ENCODE measurements around the gene SOBP. TPM values are rescaled to one million over a fixed set of nuclear protein-coding genes. Genes with fewer than 3 reads are reported as not detected.
A peak's percentile ranks its signal among the peaks of the same experiment; 100 is the strongest.

Gene SOBP
- total RNA-seq, 1 experiment from 2014 or later, result 10.1 TPM

GRCh38 chr6:107485157-107485556, 4.8 kb upstream of the SOBP start:
- no peak overlapping the region for H3K27ac Mint-ChIP-seq
- peaks cover 34% of the 10 kb centered on the region for H3K27me3 Mint-ChIP-seq (ENCODE audit: low read depth)
- CTCF ChIA-PET, result no interaction called here
- ATAC-seq (no peak), DNase-seq (ENCODE audit: low spot score) (no peak)
- peaks cover 21% of the 10 kb centered on the region for H3K4me1 Mint-ChIP-seq
- POLR2A ChIA-PET, result interaction anchor here (0.5 kb wide), 1 partner anchor 314 kb away, joined by 6 read pairs; no protein-coding TSS in a partner anchor
- TF ChIP-seq ZNF232 (CRISPR knock-in tag; IDR thresholded peaks at IDR 0.05) (no peak), USF2 (CRISPR knock-in tag; IDR thresholded peaks at IDR 0.05) (peak; percentile 56), RELA (CRISPR knock-in tag; IDR thresholded peaks at IDR 0.05; ENCODE audit: borderline replicate concordance) (no peak), FOXP4 (CRISPR knock-in tag; IDR thresholded peaks at IDR 0.05) (no peak), GRHL2 (CRISPR knock-in tag; IDR thresholded peaks at IDR 0.05; ENCODE audit: insufficient replicate concordance, severe bottlenecking) (no peak)
- H3K36me3 Mint-ChIP-seq, result no peaks in the 10 kb centered on the region
- H3K9me3 Mint-ChIP-seq, result no peaks in the 10 kb centered on the region
- H3K4me3 Mint-ChIP-seq, result no peak overlapping the region

GRCh38 chr6:107488174-107488874, 1.6 kb upstream of the SOBP start:
- POLR2A ChIA-PET, result interaction anchor here (0.8 to 1.4 kb wide), 2 partner anchors 29 to 44 kb away, joined by 3 to 6 read pairs; partner anchors contain the start of gene PDSS2
- no peak overlapping the region for H3K27ac Mint-ChIP-seq

GRCh38 chr6:107488875-107489635, 862 bp upstream of the SOBP start:
- peaks cover 15% of the 10 kb centered on the region for H3K4me1 Mint-ChIP-seq
- peak overlapping the region; percentile 55 for H3K27ac Mint-ChIP-seq
- peak overlapping the region; percentile 92 for H3K4me3 Mint-ChIP-seq
- peaks cover 41% of the 10 kb centered on the region for H3K27me3 Mint-ChIP-seq (ENCODE audit: low read depth)
- CTCF ChIA-PET, result interaction anchor here (0.6 to 6.5 kb wide), 10 partner anchors 10 to 171 kb away, joined by 3 to 31 read pairs (median 3); partner anchors contain the start of gene PDSS2
- no peaks in the 10 kb centered on the region for H3K9me3 Mint-ChIP-seq
- H3K36me3 Mint-ChIP-seq, result no peaks in the 10 kb centered on the region
- DNase-seq (ENCODE audit: low spot score) (peak; percentile 78), ATAC-seq (peak; percentile 61)
- POLR2A ChIA-PET, result interaction anchor here (0.8 to 1.4 kb wide), 2 partner anchors 29 to 44 kb away, joined by 3 to 6 read pairs; partner anchors contain the start of gene PDSS2
- TF ChIP-seq NFYB (CRISPR knock-in tag; conservative IDR thresholded peaks at IDR 0.05; ENCODE audit: low read depth), result no peak
- no peak for TF ChIP-seq ATF1 (CRISPR knock-in tag; IDR thresholded peaks at IDR 0.05)
- TF ChIP-seq TEAD1 (CRISPR knock-in tag; IDR thresholded peaks at IDR 0.05), result peak; percentile 45; the same call in 1 of the 2 replicates
- no peak for TF ChIP-seq ZNF423 (CRISPR knock-in tag; IDR thresholded peaks at IDR 0.05)
- TF ChIP-seq FOXP4 (CRISPR knock-in tag; IDR thresholded peaks at IDR 0.05), result no peak
- TF ChIP-seq ZNF317 (CRISPR knock-in tag; IDR thresholded peaks at IDR 0.05; ENCODE audit: borderline replicate concordance, low read depth), result no peak
- peak; percentile 41; the same call in 1 of the 2 replicates for TF ChIP-seq HMGXB4 (CRISPR knock-in tag; IDR thresholded peaks at IDR 0.05)
- peak; percentile 56; the same call in 1 of the 2 replicates for TF ChIP-seq ARID4B (CRISPR knock-in tag; IDR thresholded peaks at IDR 0.05; ENCODE audit: borderline replicate concordance)

More at GRCh38 chr6:107488174-107488874, 1.6 kb upstream of the SOBP start:
- Mint-ChIP-seq H3K4me1 (peaks cover 15% of the 10 kb centered on the region), H3K36me3 (no peaks in the 10 kb centered on the region), H3K4me3 (peak overlapping the region; percentile 92), H3K27me3 (ENCODE audit: low read depth) (peaks cover 41% of the 10 kb centered on the region), H3K9me3 (no peaks in the 10 kb centered on the region)
- CTCF ChIA-PET, result interaction anchor here (0.9 to 6.5 kb wide), 8 partner anchors 23 to 170 kb away, joined by 3 to 31 read pairs (median 3); partner anchors contain the start of gene PDSS2
- 0 out of 2 replicates have a peak, but pooled peaks have one; percentile 16 for TF ChIP-seq CREM (CRISPR knock-in tag; IDR thresholded peaks at IDR 0.05)
- TF ChIP-seq SP1 (CRISPR knock-in tag; conservative IDR thresholded peaks at IDR 0.05), result peak; percentile 9; the same call in 1 of the 2 replicates
- no peak for TF ChIP-seq E2F1 (CRISPR knock-in tag; IDR thresholded peaks at IDR 0.05)
- no peak for ATAC-seq
- DNase-seq (ENCODE audit: low spot score), result no peak

All from WTC11 (cell line).